Left forelimb (tissue), 1 donor: ENCODE data around the gene ASPN.

ENCODE experiments used
- DNase-seq: peaks from one replicate; pipeline ENCODE4 v3.0.0-alpha.2; 2018; ENCODE audit warnings: low spot score

Gene ASPN

GRCh38 chr9:92504881-92505280 lies 22.6 kb upstream of the ASPN start:
- DNase-seq: no peak

DNA sequence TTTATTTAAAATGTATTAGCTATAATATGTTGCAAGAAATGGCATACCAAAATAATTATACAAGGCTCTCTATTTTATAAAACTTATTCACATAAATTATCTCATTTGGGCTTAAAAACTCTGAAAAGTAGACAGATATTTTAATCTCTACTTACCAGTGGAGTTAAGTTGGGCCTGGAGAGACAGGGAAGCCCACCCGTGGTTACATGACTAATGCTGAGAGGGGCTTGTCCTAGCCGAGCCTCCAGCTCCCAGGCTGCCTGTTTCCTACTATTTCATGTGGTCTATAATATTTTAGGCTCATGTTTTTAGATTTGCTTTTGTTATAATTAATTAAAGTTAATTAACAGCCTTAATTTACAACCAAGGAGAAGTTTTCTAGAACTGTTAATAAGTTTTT lies 20.9 kb upstream of the ASPN start:
- DNase-seq: no peak

DNA sequence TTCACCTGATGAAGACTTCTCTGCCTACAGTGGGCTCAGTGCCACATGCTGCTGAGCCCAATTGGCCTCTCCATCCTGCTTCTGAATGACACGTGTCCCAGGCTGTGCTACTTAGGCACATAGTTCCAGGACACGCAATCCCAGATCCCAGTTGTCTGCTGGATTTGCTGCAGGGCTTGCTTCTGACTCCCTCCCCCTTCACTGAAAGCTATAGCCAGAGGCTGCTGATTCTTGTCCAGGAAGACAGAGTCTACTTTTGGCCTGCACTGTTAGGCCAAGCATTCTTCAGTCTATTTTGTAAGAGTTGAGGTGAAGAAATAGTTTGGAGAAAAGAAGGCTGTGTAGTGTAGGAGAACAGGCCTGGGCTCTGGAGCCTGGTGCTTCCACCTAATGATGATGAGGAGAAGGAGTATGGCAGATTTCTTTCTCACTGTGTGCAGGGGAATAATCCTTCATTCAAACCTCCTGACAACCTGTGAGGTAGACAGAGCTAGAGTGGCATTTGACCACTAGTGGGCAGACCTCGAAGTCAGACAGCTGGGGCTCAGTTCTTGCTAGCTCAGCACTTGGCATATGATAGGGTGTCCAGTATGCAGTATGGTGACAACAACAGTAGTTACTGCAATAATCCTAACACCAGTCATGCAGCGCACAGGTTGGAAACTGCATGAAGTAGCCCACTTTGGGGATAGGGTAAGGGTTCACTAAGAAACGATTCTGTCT lies 19.5 kb upstream of the ASPN start:
- no peak for DNase-seq

DNA sequence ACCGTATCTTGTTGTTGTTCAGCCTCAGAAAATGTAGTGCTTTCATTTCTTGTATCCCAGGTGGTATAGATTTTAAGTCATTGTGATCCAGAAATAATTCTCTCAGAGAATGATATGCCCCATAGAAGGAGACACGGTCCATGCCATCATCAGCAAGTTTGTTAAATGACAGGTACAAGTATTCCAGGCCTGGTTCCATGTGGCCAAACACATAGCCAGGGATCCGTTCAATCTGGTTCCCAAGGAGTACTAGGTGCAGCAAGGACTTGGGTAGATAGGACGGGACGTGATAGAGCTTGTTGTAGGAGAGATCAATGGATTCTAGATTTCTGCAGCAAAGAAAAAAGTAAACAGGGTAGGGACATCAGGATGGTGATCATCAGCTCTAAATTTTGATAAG lies 18.4 kb upstream of the ASPN start:
- DNase-seq: no peak

GRCh38 chr9:92499701-92500100 lies 17.4 kb upstream of the ASPN start:
- DNase-seq: no peak

- no peak for DNase-seq
Measured at GRCh38 chr9:92496396-92497176, 14.3 kb upstream of the ASPN start.

- DNase-seq: no peak
Measured at GRCh38 chr9:92494856-92495255, 12.6 kb upstream of the ASPN start.

GRCh38 chr9:92493749-92494387 lies 11.6 kb upstream of the ASPN start:
- DNase-seq: no peak

DNA sequence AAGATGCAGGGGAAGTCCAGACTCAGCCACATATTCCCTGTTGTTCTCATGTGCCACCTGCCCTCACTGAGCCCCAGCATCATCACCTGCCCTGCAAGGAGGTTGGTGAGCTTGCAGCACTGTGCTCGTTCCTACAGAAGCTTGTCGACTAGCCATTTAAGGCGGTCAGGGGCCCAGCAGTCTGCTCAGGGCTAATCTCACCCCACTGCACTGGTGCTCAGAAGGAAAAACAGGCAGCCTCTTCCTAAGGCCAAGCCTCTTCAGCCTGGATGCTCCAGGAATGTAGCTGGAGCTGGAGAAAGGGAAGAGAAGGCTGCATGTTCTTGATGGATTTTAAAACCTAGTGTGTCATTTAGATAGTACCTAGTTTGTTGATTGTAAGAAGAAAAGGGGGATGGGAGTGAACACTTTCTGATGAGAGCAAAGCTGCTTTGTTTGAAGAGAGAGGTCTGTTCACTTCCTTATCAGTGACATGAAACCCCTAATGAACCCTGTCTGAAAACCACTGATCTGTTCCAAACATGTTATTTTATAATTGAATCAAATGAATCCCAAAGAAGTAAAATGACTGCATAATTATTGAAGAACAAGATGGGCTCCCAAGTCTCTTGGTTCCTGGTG lies 10.6 kb upstream of the ASPN start:
- DNase-seq: no peak

- no peak for DNase-seq
Measured at GRCh38 chr9:92488681-92489550, 6.6 kb upstream of the ASPN start.

DNA sequence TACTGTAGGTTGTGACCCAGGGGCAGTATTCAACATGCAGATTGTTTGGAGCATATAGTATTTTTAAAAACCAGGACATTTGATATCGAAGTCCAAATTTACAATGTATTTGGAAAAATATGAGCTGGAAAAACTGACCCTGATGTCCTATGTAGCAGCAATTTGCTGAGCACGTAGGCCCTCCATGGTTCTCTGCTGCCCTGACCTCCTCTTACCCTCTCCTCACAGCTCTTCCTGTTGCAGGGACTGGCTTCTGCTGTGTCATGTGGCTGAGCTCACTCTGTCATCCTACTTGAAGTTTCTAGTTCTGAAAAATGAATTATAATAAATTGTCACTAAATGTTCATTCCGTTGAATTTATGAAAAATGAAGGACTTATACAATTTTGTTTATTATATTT lies 4.1 kb upstream of the ASPN start:
- no peak for DNase-seq

DNA sequence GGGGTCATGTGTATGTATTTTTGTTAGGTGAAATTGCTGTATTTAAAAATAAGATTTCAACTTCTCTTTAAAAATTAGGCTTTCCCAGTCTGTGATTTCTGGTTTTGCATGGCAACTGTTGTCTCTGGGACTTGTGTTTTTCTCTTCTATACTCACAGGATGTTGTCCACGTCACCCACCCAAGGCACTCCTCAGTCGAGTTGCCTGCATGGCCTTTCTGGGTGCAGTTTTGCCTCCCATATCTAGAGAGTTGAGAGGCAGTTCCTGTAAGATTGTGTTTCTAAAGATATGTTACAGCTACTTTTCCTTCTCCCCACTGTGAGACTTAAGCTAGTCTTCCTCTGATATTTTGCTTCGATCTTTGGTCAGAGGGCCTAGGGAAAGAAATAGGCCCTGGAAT lies 2.3 kb upstream of the ASPN start:
- no peak for DNase-seq

GRCh38 chr9:92483627-92484545 lies 1.6 kb upstream of the ASPN start:
- DNase-seq: no peak

GRCh38 chr9:92482805-92483204 lies 499 bp upstream of the ASPN start:
- no peak for DNase-seq

DNA sequence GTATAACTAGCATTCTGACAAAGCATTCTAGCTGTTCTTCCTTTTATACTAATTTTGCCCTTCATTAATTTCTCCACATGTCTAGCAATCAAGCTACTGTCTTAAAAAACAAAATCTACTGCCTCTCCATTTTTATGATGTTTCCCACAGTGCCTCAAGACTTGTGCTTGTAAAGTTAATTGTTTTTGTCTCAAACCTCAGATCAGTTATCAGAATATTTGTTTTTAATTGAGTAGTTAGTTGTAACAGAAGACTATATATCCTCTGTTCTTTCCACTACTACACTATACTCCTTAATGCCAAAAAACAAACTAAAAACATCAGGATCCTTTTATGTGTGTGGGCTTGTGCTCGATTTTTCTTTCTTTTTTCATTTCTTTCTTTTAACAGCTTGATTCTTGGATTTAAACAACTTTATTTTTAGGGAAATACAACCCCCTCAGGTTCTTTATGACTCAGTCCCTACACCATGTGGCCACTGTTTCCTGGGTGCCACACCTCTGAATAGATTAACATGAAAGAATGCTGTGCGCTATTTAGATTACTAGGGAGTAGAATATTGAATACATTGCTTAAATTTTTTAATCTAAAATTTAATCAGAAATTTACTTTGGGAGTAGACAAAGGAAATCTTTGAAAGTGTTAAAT lies 1.2 kb downstream of the ASPN start:
- DNase-seq: no peak

DNA sequence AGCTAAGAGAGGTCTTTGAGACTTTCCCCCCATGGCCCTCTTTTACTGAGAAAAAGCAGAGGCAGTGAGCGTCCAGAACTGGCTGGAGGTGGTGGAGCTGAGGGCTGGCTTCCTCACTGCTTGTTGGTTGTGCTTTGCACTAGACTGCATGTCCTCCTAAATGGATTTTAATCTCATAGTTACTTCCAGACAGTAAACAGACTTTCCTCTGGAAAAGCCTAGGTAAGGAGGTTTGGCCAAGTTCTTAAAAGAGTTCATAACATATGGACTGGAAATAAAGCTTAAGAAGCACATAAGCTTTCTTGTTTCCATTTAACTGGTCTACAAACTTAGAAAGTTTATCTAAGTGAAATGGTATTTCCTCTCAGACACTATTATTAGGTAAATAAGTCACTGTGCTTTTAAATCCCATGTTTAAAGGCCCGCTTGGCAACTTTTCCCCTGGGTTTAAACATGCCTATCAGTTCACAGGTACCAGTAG lies 2.0 kb downstream of the ASPN start:
- no peak for DNase-seq

DNA sequence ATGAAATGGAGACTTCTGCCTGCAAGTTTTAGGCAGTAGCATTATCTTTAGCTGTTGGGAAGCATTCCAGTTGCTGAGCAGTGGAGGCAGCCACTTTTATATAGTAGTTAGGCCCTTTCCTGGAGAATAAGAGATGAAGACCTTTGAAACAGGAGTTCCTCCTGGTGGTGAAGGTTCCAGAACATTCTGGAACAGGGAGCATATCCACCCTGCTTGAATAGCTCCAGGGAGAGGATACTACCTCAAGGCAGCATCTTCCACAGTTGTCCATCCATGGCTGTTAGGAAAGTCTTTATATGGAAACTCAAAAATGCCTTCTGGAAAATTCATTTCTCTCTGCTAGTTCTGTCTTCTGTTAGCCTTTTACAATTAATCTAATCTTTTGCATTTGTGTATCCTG lies 3.0 kb downstream of the ASPN start:
- DNase-seq: no peak

DNA sequence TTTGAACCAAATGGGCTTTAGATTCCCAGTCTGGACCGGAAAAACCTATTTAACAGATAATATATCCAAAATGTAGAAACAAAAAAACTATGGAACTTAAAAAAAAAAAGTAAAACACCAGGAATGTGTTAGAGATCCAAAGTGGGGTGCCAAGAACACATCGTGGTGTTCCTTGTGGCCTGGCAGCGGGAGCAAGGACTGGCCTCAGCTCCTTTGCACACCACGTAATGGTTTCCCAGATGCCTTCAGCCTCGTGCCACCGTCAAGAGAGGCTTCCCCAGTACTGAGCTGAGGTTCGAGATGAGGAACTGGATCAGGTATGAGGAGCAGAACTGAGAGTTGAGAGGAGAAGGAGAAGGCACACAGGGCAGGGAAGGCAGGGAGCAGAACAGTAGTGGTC lies 3.5 kb downstream of the ASPN start:
- no peak for DNase-seq

DNA sequence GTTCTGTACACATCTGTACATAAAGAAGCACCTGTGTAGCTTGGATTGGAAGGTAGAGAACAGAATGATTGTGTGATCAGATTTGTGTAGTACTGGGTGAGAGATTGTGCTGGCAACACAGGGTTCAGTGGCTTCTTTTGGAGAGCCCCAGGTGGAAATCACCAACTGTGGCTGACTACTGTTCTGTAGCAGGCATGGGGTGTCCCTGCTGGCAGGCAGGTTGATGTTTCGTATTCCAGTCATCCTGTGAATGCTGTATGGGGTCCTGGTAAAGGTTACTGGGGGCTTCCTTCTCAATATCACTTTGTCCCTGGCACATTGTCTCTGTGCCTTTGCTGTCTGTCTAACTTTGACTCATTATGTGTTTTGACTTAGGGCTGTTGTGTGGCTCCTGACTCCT lies 5.3 kb downstream of the ASPN start:
- no peak for DNase-seq

DNA sequence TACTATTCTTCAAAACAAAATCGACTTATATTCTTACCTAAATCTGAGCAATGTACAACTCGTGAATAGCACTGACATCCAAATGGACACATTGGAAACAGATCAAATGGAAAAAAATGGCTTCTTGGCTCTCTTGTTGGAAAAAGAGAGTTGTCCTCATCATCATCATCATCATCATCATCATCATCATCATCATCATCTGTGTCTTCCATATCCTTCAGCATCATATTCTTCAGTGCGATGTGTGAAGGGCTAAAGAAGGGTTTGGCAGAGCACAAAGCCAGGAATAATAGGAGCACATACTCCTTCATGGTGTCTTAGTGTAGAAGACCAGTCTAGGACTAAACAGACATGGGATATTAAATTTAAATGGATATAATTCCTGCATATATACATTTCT lies 7.7 kb downstream of the ASPN start:
- DNase-seq: no peak
